ENCODE data around the gene KCTD3. TPM values are rescaled to one million over a fixed set of nuclear protein-coding genes. Genes with fewer than 3 reads are reported as not detected.

KCTD3 gene
- total RNA-seq, 2 donors from 2014 or later = 0.74 to 2.5 TPM

DNA sequence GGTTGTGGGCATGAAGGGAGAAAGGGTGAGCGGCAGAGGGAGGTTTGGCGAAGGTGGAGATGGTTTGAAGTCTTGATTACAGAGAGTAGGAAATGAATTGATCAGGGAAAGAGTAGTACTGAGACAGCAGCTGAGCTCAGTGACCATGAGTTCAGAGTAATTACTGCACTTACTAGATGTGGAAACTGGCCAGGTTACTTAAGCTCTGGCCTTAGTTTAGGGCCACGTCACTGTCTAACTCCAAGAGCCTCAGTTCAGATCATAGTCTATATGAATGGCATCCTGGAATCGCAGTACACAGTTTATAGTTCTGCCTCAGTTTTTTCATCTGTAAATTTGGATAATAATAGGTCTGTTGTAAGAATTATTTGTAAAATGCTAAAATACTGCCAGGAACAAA, 78.1 kb downstream of the KCTD3 start:
- Mint-ChIP-seq H3K4me3 (no peak overlapping the region), H3K27me3 (no peaks in the 10 kb centered on the region), H3K9me3 (peaks cover 10% of the 10 kb centered on the region), H3K4me1 (no peaks in the 10 kb centered on the region), H3K27ac (no peak overlapping the region), H3K36me3 (ENCODE audit: low read depth) (no peaks in the 10 kb centered on the region)
- no peak for ATAC-seq (replicated peaks)

DNA sequence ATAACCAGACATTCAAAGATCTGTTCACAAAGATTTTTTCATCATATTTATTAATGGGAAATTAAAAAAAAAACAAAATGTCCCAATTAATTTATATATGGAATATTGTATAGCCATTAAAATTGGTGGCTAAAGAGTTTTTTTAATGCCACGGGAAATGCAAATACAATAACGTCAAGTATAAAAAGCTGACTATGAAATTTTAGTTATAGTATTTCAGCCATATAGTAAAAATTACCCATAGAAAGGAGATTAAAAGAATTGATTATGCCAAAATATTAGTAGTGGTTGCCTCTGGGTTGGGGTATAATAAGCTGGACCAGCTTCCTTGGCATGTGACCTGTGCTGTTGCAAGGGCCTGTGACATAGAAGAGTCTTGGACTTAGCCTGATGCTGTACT, 78.8 kb downstream of the KCTD3 start:
- H3K36me3 Mint-ChIP-seq (ENCODE audit: low read depth) = no peaks in the 10 kb centered on the region
- no peaks in the 10 kb centered on the region for H3K27me3 Mint-ChIP-seq
- no peak for ATAC-seq (replicated peaks)
- H3K27ac Mint-ChIP-seq = no peak overlapping the region
- peaks cover 10% of the 10 kb centered on the region for H3K9me3 Mint-ChIP-seq
- H3K4me1 Mint-ChIP-seq = no peaks in the 10 kb centered on the region
- H3K4me3 Mint-ChIP-seq = no peak overlapping the region

DNA sequence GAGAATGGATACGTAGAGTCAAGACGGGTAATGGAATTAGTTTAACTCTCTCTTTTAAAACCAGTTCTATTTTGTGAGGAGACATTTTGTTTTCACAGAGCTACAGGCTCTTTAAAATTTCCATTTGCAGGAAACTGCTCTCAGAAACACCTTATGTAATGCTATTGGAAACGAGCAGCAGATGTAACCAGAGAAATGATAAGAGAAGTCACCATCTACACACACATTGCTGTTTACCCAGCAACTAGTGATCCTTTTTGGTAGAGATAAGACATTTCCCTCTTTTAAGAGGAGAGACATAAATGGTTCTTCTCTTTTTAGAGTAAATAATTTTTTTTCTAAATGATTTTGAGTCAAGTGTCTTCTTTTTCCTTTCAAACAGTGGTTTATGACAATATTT, 80.6 kb downstream of the KCTD3 start:
- H3K4me3 Mint-ChIP-seq = no peak overlapping the region
- H3K27me3 Mint-ChIP-seq = no peaks in the 10 kb centered on the region
- H3K9me3 Mint-ChIP-seq = peaks cover 10% of the 10 kb centered on the region
- ATAC-seq (replicated peaks) = no peak
- H3K4me1 Mint-ChIP-seq = no peaks in the 10 kb centered on the region
- no peak overlapping the region for H3K27ac Mint-ChIP-seq
- no peaks in the 10 kb centered on the region for H3K36me3 Mint-ChIP-seq (ENCODE audit: low read depth)

DNA sequence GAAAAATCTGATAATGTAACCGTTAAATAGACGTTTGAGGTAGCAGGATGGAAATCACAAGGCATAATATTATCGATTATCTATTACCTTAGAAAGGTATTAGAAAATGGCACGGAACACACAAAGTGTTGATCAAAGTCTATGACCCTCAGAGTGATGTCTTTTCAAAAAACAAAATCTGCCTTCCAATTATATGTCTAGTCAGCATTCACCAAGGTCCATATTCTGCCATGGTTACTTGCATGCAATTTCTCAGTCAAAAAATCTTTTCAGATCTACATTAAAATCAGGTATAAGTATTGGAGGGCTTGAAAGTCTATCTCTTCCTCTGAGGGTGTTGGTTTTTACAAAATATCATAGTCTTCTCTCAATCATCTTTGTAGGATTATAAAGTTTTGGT, 81.9 kb downstream of the KCTD3 start:
- ATAC-seq (replicated peaks) = no peak
- no peaks in the 10 kb centered on the region for H3K4me1 Mint-ChIP-seq
- no peaks in the 10 kb centered on the region for H3K36me3 Mint-ChIP-seq (ENCODE audit: low read depth)
- no peak overlapping the region for H3K27ac Mint-ChIP-seq
- H3K27me3 Mint-ChIP-seq = no peaks in the 10 kb centered on the region
- H3K4me3 Mint-ChIP-seq = no peak overlapping the region
- peaks cover 8% of the 10 kb centered on the region for H3K9me3 Mint-ChIP-seq

DNA sequence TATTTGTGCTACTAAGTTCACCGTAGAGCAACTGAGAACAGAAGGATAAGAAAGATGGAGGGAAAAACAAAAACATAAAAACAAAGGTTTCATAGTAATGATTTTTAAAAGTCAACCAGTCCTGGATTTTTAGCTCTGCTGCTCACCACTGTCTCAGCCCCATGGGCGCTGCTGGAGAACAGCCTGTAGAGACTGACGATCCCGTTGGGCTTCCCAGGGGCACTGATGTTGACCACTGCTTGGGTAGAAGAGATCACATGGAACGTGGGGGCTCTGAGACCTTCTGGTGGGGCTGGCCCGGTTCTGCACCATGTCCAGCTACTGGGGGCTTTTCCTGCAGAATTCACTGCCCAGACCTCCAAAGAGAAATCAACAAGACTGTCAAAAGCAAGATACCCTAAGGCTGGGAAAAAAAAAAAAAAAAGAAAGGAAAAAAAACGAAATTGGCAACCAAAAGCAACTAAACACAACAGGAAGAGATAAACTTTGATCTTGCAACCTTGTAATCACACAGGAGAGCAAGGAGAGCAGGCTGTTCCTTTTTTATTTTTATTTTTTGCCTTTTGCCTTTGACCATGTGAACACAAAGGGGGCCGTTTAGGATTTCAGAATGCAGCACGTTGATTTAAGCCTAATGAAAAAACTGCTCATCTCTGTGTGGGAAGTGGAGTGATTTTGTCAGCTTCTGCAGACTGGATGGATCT, 83.5 kb downstream of the KCTD3 start:
- ATAC-seq (replicated peaks) = no peak
- Mint-ChIP-seq H3K9me3 (peaks cover 5% of the 10 kb centered on the region), H3K4me1 (no peaks in the 10 kb centered on the region), H3K4me3 (no peak overlapping the region), H3K27ac (no peak overlapping the region), H3K36me3 (ENCODE audit: low read depth) (no peaks in the 10 kb centered on the region), H3K27me3 (no peaks in the 10 kb centered on the region)

DNA sequence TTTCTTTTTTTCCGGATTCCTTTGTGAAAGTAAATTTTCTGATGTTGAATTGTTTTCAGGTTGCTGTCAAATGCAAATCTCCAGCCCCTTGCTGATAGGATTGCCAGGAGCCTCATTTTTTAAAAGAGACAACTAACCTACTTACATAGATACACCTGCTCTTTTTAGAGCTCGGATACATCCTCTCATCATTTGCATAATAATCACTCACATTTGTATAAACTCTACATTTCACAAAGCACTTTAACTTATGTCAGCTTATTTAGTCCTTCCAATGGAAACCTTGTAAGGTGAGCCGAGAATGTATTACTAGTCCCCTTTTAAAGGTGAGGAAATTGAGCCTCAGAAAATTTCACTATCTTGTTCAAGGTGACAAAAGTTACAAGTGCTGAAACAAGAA, 84.8 kb downstream of the KCTD3 start:
- H3K4me3 Mint-ChIP-seq = no peak overlapping the region
- H3K36me3 Mint-ChIP-seq (ENCODE audit: low read depth) = no peaks in the 10 kb centered on the region
- ATAC-seq (replicated peaks) = no peak

DNA sequence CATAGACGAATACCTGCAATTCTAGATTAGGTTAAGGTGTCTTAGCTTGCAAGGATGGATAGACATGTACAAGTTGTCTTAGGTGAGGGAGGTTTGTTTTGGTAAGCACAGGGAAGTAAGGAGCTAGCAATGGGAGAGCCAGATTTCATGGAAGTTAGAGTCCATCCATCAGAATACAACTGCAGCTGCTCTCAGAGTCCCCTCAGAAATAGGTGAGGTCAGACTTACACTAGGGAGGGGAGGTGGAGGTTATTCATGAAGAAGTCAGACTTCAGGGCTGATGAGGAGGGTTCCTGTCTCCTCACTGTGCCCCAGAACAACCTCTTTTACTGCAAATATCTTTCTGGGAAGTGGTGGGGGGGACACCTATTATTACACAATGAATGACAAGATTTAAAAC, 85.3 kb downstream of the KCTD3 start:
- no peak for ATAC-seq (replicated peaks)
- Mint-ChIP-seq H3K27me3 (peaks cover 1% of the 10 kb centered on the region), H3K27ac (no peak overlapping the region), H3K36me3 (ENCODE audit: low read depth) (no peaks in the 10 kb centered on the region), H3K9me3 (peaks cover 5% of the 10 kb centered on the region), H3K4me1 (no peaks in the 10 kb centered on the region), H3K4me3 (no peak overlapping the region)

More for the DNA sequence above, 84.8 kb downstream of the KCTD3 start:
- H3K27me3 Mint-ChIP-seq = no peaks in the 10 kb centered on the region
- peaks cover 5% of the 10 kb centered on the region for H3K9me3 Mint-ChIP-seq
- no peak overlapping the region for H3K27ac Mint-ChIP-seq
- no peaks in the 10 kb centered on the region for H3K4me1 Mint-ChIP-seq

DNA sequence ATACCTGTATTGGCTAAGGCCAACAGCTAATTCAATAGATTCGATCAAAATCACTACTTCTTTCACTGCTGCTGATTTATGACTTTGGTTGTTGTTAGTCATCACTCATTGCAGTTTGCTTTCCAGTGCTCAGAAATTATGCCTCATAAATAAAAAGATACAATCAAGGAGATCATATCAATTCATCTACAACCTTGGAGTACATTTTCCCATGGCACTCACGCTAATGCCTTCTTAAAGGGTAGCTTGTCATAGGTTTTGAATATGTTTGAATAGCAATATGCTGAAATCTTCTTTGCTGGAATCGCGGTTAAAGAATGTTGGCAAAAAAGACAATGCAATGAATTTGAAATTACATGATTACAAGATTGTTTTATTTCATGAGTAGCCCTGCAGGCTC, 89.9 kb downstream of the KCTD3 start:
- Mint-ChIP-seq H3K36me3 (ENCODE audit: low read depth) (no peaks in the 10 kb centered on the region), H3K9me3 (no peaks in the 10 kb centered on the region), H3K4me3 (no peak overlapping the region)

DNA sequence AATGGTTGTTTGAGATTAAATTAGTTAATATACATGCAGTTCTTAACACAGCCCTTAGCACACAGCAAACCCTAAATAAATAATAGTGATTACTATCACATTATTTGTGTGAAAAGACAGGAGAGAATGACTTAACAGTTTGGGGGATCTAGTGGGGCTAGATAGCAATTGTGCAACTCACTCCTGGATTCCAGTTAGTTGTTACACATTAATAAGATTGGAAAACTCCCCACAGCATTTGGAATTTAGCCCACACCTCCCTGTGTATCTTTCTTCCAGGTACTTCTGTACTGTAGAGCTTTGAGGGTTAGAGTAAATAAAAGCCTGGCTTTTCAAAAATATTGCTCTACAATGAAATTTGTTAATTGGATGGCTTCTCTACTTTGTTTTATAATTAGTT, 93.2 kb downstream of the KCTD3 start:
- Mint-ChIP-seq H3K27ac (no peak overlapping the region), H3K27me3 (peaks cover 8% of the 10 kb centered on the region), H3K4me3 (no peak overlapping the region), H3K9me3 (no peaks in the 10 kb centered on the region), H3K36me3 (ENCODE audit: low read depth) (no peaks in the 10 kb centered on the region), H3K4me1 (no peaks in the 10 kb centered on the region)
- ATAC-seq (replicated peaks) = no peak

More for the DNA sequence above, 89.9 kb downstream of the KCTD3 start:
- Mint-ChIP-seq H3K27ac (no peak overlapping the region), H3K4me1 (no peaks in the 10 kb centered on the region), H3K27me3 (peaks cover 8% of the 10 kb centered on the region)
- ATAC-seq (replicated peaks) = no peak

DNA sequence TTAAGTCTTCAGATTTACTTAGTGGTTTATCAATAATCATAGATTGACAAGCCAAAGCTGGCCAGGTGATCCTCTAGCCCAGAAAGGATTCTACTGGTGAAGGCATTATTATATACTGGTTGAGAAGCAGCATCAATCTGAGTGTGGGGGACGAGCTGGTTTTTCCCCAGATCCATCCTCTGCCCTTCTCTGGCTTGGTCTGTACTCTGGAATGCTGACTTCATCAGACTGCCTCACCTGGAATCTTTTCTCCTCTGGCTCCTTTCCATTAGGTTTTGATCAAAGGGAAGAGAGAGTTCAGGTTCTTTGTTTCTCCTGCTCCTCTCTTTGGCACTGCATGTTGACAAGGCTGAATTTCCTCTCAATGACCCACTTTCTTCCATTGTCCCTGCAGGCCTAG, 93.9 kb downstream of the KCTD3 start:
- Mint-ChIP-seq H3K27ac (no peak overlapping the region), H3K36me3 (ENCODE audit: low read depth) (no peaks in the 10 kb centered on the region), H3K9me3 (no peaks in the 10 kb centered on the region), H3K4me3 (no peak overlapping the region), H3K4me1 (no peaks in the 10 kb centered on the region), H3K27me3 (peaks cover 8% of the 10 kb centered on the region)
- no peak for ATAC-seq (replicated peaks)

DNA sequence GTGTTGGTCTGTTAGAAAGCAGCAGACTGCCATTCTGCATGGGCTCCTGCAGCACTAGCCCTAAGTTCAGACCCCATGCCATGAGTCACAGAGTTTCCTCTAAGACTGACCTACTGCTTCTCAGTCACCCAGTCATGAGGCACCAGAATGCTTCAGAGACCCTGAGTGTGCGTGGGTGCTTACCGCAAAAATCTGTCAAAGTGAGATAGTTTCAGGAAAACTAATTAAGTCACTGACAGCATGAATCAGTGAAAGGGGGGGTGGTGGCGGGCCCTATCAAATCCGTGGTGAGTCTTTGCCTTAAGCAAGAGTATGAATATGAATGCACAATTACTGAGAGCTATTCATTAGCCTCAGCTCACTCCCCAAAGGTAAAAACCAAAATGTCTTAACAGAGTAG, 98.1 kb downstream of the KCTD3 start:
- H3K36me3 Mint-ChIP-seq (ENCODE audit: low read depth) = no peaks in the 10 kb centered on the region
- peak; percentile 81 for ATAC-seq (replicated peaks)
- H3K27me3 Mint-ChIP-seq = no peaks in the 10 kb centered on the region
- H3K4me1 Mint-ChIP-seq = no peaks in the 10 kb centered on the region
- no peaks in the 10 kb centered on the region for H3K9me3 Mint-ChIP-seq
- no peak overlapping the region for H3K4me3 Mint-ChIP-seq
- no peak overlapping the region for H3K27ac Mint-ChIP-seq

DNA sequence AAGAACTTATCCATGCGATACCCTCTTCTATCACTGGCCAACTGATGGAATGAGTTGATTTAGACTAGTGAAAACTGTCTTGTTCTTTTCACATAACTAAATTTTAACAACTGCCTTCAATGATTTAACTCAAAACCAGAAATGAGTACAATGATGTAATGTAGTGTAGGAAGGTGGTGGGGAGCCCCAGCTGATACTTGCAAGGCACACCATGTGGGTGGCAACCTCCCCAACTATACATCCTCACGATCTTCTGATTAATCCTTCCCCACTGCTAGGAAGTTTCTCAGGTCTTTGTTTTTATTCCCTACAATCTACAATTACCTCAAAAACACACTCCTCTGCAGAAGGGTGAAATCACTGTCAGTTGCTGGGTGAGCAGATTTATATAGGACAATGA, 100.7 kb downstream of the KCTD3 start:
- H3K27me3 Mint-ChIP-seq = no peaks in the 10 kb centered on the region
- H3K36me3 Mint-ChIP-seq (ENCODE audit: low read depth) = no peaks in the 10 kb centered on the region
- no peaks in the 10 kb centered on the region for H3K9me3 Mint-ChIP-seq
- no peak overlapping the region for H3K27ac Mint-ChIP-seq
- ATAC-seq (replicated peaks) = peak; percentile 37
- H3K4me3 Mint-ChIP-seq = no peak overlapping the region
- H3K4me1 Mint-ChIP-seq = no peaks in the 10 kb centered on the region

DNA sequence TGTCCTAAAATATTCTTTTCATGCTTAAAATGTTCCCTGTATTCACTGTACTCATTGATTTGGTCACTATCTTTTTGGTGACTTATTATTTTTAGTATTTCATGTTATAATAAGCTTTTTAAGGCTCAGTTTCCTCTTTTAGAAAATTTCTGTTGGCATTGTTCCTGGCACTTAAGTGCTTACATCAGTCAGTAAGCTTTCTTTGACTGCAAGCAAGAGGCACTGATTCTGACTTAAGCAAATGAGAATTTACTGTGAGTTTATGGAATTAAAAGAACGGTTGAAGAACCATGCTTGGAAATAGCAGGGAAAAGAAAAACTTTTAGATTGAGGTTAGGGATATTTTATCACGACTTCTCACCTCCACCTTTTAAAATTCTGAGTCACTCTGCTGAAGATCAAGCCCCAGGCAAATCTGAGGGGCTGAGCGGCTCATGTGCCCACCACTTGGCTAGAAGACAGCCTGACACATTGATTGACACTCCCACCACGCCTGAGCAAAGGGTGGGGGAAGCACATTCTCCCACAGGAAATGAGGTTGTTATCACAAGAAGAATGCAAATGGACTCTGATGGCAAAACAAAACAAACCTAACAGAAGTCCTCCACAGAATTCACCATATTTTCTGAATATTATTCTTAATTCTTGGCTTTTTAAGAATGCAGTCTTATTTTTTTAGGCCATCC, 102.8 kb downstream of the KCTD3 start:
- Mint-ChIP-seq H3K9me3 (no peaks in the 10 kb centered on the region), H3K4me1 (no peaks in the 10 kb centered on the region), H3K27ac (no peak overlapping the region), H3K4me3 (no peak overlapping the region), H3K36me3 (ENCODE audit: low read depth) (no peaks in the 10 kb centered on the region), H3K27me3 (no peaks in the 10 kb centered on the region)
- ATAC-seq (replicated peaks) = no peak
